Left cardiac atrium (tissue), 4 donors: ENCODE results near the gene ZNF445. TPM values are rescaled to one million over a fixed set of nuclear protein-coding genes. Genes with fewer than 3 reads are reported as not detected.
"Not testable (repeated sequence)": the region's sequence is repeated elsewhere in the genome, so short reads cannot be mapped to it uniquely, and the experiment has no call there.

ENCODE experiments used
- ATAC-seq, 2 donors: fragments of 200-7000 bp; cut with Tn5 transposase; one replicate each; pipeline ENCODE4 v1.9.1; 2020; ENCODE audit warnings: mild to moderate bottlenecking in 2 of 2, moderate library complexity in 2 of 2
- DNase-seq: peaks from one replicate; pipeline ENCODE4 v3.0.0-alpha.2; 2020
- intact Hi-C, 2 donors: fragments of 100-400 bp; cut with DNase I; formaldehyde crosslinking; loops; one replicate each; pipeline versions ENCODE4 v1.14.1 to v1.15.1; 2022 to 2023
- long read RNA-seq: library from polyadenylated mRNA; unstranded; transcript quantifications from one replicate; pipeline ENCODE4 v2.0.0, GENCODE V29; 2021
- total RNA-seq, 2 donors: library from RNA; stranded (reverse); fragmentation: NEBNext Ultra II Directional; extraction: Animal tissue kit (Norgen Biotek cat#: 25700); gene quantifications; one replicate each; pipeline ENCODE4 v1.2.1, GENCODE V29; 2021
- donor health status: DM: no; HTN: yes; CAD: no.
- donor health status: DM: no; HTN: yes; CAD: no; lungs with severe emphysema.
- donor health status: DM: yes; HTN: yes; CAD: no.
- donor health status: Dilated cardiomyopathy.

The ZNF445 gene
- total RNA-seq, result 10 to 100 TPM; 11.1 to 13.5 TPM
- long read RNA-seq, partial matches to known transcripts, result 0 of 2 reads
- long read RNA-seq, other reads (novel, unspliced or antisense), result 2 of 2 reads

- DNase-seq, result peak; percentile 85
- intact Hi-C loops, result loop anchor here in 1 of 2 donors (10.0 kb wide), 1 partner anchor 143 kb away; the partner anchor contains the start of gene TCAIM
- ATAC-seq, result peak; percentile 99
Measured at GRCh38 chr3:44477312-44478030, at the start of gene ZNF445. ZNF445 (minus strand) TSS chr3:44477670; CDS start chr3:44455549, 22,121 bp downstream.

DNA sequence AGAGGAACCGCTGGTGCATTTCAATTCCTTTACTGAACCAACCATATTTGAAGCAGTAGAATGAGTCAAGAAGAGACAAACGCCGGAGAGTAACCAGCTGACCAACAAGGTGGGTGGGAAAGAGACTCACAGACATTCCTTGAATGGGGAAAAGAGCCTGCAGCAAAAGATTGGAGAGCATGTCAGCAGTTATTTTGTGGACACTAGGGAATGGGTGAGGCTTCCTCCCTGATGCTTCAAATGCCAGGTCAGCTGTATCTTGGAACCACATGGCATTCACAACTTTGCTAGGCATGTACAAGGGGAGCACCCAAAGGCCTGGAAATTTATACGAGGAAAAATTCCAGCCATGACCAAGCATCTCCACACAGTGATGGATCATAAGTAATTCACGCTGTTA, 47.6 kb upstream of the ZNF445 start:
- no peak for DNase-seq
- intact Hi-C loops, result no loop called here
- no peak for ATAC-seq

GRCh38 chr3:44522494-44522933, 45.0 kb upstream of the ZNF445 start:
- intact Hi-C loops, result no loop called here
- no peak for ATAC-seq
- DNase-seq, result no peak

GRCh38 chr3:44521721-44522120, 44.3 kb upstream of the ZNF445 start:
- ATAC-seq (no peak), DNase-seq (no peak)
- intact Hi-C loops, result no loop called here

DNA sequence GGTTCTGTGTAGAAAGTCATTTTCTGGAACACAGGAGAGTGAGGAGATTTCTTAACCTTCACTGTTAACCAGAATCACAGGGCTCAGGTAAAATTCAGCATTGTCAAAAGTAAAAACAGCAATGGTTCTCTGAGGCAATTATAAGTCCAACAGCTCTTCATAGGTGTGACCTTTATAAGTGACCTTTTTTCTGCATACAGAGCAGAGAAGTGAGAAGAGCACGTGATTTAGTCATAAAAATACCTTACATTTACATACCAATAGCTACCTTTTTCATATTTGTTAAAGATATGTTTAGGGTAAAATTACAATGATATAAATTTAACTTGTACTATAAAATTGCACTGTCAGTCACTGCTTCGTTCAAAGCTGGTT, 41.3 kb upstream of the ZNF445 start:
- DNase-seq (no peak), ATAC-seq (no peak)
- intact Hi-C loops, result loop anchor here (10.0 kb wide), 2 partner anchors 184 to 204 kb away; partner anchors contain the start of gene TCAIM (in 1 of the 2)

DNA sequence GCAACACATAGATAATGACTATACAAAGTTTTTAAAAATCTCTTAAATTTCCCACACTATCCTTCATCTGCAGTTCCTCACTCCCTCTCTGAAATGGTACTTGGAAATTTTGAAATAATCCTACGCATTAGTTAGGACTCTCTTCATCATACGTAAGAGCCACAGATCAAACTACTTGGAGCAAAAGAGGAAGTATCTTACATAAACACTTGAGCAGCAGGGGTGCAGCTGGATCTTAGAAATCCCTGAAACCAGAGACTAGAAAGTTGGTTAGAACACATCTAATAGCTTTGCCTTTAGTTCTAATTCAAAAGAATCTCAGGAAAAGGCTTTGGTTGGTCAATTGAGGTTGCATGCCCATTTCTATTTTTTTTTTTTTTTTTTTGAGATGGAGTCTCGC, 38.8 kb upstream of the ZNF445 start:
- intact Hi-C loops, result loop anchor here (10.0 kb wide), 2 partner anchors 181 to 201 kb away; partner anchors contain the start of gene TCAIM (in 1 of the 2)
- no peak for DNase-seq
- ATAC-seq, result no peak

GRCh38 chr3:44513513-44513912, 36.0 kb upstream of the ZNF445 start:
- intact Hi-C loops, result loop anchor here (10.0 kb wide), 2 partner anchors 179 to 199 kb away; partner anchors contain the start of gene TCAIM (in 1 of the 2)
- no peak for DNase-seq
- ATAC-seq, result no peak

DNA sequence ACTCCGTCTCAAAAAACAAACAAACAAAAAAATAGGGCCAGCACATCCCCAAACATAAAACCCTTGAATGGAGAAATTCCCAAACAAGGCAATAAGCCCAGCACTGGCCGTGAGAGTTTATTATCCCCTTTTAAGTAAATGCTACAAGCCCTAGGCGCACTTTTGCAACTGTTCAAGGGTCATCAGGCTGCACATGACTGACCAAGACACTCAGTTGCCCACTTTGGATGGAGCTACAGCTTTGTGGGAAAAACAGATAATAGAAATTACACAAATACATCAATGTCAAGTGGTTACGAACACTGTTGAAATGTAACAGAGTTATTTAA, 33.7 kb upstream of the ZNF445 start:
- ATAC-seq, result no peak

GRCh38 chr3:44510000-44510368, 32.5 kb upstream of the ZNF445 start:
- intact Hi-C loops, result loop anchor here (10.0 kb wide), 2 partner anchors 175 to 195 kb away; partner anchors contain the start of gene TCAIM (in 1 of the 2)
- ATAC-seq (peak; percentile 1 to 5), DNase-seq (no peak)

More for the DNA sequence above, 33.7 kb upstream of the ZNF445 start:
- DNase-seq, result no peak
- intact Hi-C loops, result loop anchor here (10.0 kb wide), 2 partner anchors 176 to 196 kb away; partner anchors contain the start of gene TCAIM (in 1 of the 2)

DNA sequence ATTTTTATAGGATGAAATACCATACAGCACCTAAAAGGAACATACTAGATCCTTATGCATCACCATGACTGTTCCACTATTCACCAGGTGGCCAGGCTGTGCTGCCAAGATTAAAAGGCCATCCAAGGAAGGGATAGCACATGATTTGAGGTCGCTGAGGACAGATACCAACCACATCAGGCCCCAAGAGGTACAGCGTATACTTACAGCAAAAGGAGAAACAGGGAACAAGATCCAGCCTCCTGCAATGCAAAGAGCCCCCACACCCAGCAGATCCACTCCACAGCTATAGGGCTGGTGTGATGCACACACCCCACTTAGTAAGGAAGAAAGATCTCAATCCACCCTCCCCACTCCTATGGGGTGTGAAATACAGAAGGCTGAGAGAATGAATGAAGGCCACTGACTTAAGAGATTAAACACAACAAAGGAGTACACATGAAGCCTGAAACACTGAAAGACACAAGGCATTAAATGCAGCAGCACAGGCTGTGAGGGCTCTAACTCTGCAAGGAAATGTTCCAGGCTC, 32.0 kb upstream of the ZNF445 start:
- intact Hi-C loops, result no loop called here
- no peak for ATAC-seq
- DNase-seq, result no peak

GRCh38 chr3:44506961-44507360, 29.5 kb upstream of the ZNF445 start:
- intact Hi-C loops, result no loop called here
- no peak for ATAC-seq

DNA sequence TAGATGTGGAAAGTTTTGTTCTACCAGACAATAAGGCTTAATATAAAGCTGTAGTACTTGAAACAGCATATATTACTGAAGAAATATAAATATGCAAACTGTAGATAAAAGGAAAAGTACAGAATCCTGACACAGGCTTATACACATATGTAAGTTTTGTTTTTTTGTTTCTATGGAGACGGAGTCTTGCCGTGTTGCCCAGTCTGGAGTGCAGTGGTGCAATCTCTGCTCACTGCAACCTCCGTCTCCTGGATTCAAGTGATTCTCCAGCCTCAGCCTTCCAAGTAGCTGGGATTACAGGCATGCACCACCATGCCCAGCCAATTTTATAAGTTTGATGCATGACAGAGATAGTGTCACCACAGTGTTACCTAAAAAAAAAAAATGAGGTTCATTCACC, 29.1 kb upstream of the ZNF445 start:
- ATAC-seq (no peak), DNase-seq (no peak)
- intact Hi-C loops, result no loop called here

More at GRCh38 chr3:44506961-44507360, 29.5 kb upstream of the ZNF445 start:
- DNase-seq, result no peak

DNA sequence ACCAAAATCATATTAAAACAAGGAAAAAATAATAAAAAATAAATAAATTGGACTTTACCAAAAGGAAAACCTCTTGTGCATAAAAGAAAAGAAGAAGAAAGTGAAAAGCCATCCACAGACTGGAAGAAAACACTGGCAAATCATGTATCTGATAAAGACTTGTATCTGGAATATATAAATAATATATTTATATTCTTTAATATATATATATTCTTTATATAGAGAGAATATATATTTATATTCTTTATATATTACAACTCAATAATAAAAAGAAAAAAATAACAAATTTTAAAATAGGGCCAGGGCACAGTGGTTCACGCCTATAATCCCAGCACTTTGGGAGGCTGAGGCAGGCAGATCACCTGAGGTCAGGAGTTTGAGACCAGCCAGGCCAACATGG, 27.1 kb upstream of the ZNF445 start:
- ATAC-seq (no peak), DNase-seq (no peak)
- intact Hi-C loops, result no loop called here

DNA sequence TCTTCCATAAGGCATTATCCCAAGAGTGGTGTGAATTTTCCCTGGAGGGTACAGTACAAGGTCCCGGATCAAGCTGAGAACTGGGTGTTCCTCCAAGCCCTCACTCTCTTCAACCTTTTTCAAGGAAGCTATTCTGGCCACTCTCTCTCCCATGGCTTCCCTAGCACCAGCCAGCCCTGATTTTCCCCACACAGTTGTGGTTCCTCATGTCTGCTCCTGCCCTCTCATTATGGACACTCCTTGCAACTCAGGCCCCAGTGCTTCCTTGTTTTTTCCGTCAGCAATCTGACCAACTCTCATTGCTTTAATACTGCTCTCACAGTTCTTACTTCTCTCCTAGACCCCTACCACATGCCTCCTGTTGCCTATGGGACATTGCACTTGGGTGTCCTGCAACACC, 25.7 kb upstream of the ZNF445 start:
- DNase-seq, intact Hi-C loops, ATAC-seq: not testable (repeated sequence)

GRCh38 chr3:44501971-44502370, 24.5 kb upstream of the ZNF445 start:
- no peak for ATAC-seq
- intact Hi-C loops, result no loop called here
- no peak for DNase-seq

DNA sequence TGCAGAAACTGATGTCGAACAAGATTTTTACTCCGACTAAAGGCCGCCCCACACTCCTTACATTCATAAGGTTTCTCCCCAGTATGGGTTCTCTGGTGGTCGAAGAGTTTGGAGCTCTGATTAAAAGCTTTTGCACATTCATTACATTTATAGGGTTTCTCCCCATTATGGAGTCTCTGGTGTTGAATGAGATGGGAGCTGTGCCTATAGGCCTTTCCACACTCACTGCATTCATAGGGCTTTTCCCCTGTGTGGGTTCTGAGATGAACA, 22.4 kb upstream of the ZNF445 start:
- DNase-seq, intact Hi-C loops, ATAC-seq: not testable (repeated sequence)

DNA sequence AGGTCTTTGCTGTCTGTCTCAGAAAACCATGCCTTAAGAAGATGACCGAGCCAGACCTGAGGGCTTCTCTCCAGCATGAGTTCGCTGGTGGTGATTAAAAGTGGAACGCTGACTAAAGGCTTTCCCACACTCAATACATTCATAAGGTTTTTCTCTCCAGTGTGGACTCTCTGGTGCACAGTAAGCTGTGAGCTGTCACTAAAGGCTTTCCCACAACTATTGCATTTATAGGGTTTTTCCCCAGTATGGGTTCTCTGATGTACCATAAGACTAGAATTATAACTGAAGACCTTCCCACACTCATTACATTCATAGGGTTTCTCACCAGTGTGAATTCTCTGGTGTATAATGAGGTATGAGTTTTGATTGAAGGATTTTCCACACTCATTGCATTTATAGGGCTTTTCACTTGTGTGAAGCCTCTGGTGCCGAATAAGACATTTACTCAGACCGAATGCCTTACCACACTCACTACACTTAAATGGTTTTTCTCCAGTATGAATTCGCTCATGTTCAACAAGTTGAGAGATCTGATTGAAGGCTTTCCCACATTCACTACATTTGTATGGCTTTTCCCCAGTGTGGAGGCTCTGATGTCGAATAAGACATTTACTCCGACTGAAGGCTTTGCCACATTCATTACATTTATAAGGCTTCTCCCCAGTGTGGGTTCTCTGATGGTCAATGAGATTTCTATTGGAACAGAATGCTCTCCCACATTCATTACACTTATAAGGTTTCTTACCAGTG, 21.9 kb upstream of the ZNF445 start:
- DNase-seq (no peak), ATAC-seq (no peak)
- intact Hi-C loops, result no loop called here

DNA sequence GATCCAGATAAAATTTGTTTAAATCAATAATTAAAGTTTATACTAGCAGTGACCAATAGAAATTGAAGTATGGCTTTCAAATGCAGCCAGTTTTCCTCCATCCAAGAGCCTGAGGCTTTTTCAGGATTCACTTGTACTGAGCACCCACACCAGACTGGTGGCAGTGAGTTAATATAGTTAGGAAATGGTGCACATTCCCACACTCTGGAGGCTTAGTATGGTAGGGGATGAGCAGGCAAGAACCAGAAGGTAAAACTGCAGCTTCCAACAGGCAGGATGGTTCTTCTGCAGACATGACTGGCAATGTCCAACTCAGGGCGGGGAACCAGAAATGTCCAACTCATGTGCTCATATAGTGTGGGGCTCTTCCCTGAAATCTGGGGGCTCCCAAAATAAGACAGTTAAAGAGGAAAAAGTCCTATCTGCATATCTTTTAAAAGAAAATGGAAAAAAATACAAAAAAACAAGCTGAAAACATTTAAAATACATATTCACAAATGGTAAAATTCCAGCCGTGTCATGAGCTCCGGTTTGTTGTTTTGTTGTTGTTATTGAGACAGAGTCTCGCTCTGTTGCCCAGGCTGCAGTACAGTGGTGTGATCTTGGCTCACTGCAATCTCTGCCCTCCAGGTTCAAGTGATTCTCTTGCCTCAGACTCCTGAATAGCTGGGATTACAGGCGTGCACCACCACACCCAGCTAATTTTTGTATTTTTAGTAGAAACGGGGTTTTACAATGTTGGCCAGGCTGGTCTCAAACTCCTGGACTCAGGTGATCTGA, 18.4 kb upstream of the ZNF445 start:
- no peak for ATAC-seq
- no peak for DNase-seq
- intact Hi-C loops, result no loop called here

GRCh38 chr3:44492496-44492895, 15.0 kb upstream of the ZNF445 start:
- DNase-seq, result no peak
- intact Hi-C loops, result no loop called here
- ATAC-seq, result no peak
